PFSK-1 (cell line): ENCODE measurements around the gene SYP.

ENCODE experiments used
- FOXP2 ChIP-seq: optimal IDR thresholded peaks from 2 replicates; pipeline ENCODE3; 2011; ENCODE audit warnings: borderline replicate concordance, control low read depth, inconsistent platforms; ENCODE audit not compliant: insufficient read depth; ENCODE audit errors: extremely low read length, extremely low read depth
- POLR2AphosphoS5 ChIP-seq: IDR thresholded peaks from 2 replicates; pipeline ENCODE4 v1.6.1; 2012; ENCODE audit warnings: low read depth, mild to moderate bottlenecking, control low read depth, low read length, moderate library complexity
- SIN3A ChIP-seq: IDR thresholded peaks from 2 replicates; pipeline ENCODE4 v1.6.1; 2012; ENCODE audit warnings: mild to moderate bottlenecking, low read length, moderate library complexity, borderline replicate concordance; ENCODE audit not compliant: insufficient read depth
- TAF1 ChIP-seq: IDR thresholded peaks from 2 replicates; pipeline ENCODE4 v1.6.1; 2012; ENCODE audit warnings: low read length, control low read depth, borderline replicate concordance; ENCODE audit not compliant: insufficient read depth
- TF ChIP-seq, protein P1 (sequence below), 2 experiments: IDR thresholded peaks; 2 replicates each; pipeline versions ENCODE4 v1.6.1 to v1.8.0; 2011 to 2012; ENCODE audit warnings: low read depth in 2 of 2, low read length in 2 of 2, control low read depth in 1 of 2, inconsistent platforms in 1 of 2, mild to moderate bottlenecking in 1 of 2, moderate library complexity in 1 of 2; ENCODE audit not compliant: insufficient read depth in 1 of 2

The SYP gene

GRCh38 chrX:49171752-49172279 is 28.2 kb downstream of the SYP start, which contains the start of gene PLP2:
PLP2 (plus strand) TSS chrX:49171898; CDS start chrX:49172001, 103 bp downstream.
- TF ChIP-seq TAF1 (no peak), FOXP2 (no peak), SIN3A (no peak), POLR2AphosphoS5 (no peak)
- TF ChIP-seq, protein P1, sequence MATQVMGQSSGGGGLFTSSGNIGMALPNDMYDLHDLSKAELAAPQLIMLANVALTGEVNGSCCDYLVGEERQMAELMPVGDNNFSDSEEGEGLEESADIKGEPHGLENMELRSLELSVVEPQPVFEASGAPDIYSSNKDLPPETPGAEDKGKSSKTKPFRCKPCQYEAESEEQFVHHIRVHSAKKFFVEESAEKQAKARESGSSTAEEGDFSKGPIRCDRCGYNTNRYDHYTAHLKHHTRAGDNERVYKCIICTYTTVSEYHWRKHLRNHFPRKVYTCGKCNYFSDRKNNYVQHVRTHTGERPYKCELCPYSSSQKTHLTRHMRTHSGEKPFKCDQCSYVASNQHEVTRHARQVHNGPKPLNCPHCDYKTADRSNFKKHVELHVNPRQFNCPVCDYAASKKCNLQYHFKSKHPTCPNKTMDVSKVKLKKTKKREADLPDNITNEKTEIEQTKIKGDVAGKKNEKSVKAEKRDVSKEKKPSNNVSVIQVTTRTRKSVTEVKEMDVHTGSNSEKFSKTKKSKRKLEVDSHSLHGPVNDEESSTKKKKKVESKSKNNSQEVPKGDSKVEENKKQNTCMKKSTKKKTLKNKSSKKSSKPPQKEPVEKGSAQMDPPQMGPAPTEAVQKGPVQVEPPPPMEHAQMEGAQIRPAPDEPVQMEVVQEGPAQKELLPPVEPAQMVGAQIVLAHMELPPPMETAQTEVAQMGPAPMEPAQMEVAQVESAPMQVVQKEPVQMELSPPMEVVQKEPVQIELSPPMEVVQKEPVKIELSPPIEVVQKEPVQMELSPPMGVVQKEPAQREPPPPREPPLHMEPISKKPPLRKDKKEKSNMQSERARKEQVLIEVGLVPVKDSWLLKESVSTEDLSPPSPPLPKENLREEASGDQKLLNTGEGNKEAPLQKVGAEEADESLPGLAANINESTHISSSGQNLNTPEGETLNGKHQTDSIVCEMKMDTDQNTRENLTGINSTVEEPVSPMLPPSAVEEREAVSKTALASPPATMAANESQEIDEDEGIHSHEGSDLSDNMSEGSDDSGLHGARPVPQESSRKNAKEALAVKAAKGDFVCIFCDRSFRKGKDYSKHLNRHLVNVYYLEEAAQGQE (IDR thresholded peaks at IDR 0.05; ENCODE audit: insufficient read depth in 1 of 2, low read depth in 2 of 2, low read length in 2 of 2): no peak

GRCh38 chrX:49167740-49168108 is 32.3 kb downstream of the SYP start:
- no peak for TF ChIP-seq POLR2AphosphoS5

- TF ChIP-seq TAF1 (peak; percentile 43; the same call in 1 of the 2 replicates), SIN3A (no peak), POLR2AphosphoS5 (no peak), FOXP2 (peak; percentile 40)
- TF ChIP-seq, protein P1 (IDR thresholded peaks at IDR 0.05; ENCODE audit: insufficient read depth in 1 of 2, low read depth in 2 of 2, low read length in 2 of 2): no peak
Observed at GRCh38 chrX:49166914-49167739, 32.9 kb downstream of the SYP start.

DNA sequence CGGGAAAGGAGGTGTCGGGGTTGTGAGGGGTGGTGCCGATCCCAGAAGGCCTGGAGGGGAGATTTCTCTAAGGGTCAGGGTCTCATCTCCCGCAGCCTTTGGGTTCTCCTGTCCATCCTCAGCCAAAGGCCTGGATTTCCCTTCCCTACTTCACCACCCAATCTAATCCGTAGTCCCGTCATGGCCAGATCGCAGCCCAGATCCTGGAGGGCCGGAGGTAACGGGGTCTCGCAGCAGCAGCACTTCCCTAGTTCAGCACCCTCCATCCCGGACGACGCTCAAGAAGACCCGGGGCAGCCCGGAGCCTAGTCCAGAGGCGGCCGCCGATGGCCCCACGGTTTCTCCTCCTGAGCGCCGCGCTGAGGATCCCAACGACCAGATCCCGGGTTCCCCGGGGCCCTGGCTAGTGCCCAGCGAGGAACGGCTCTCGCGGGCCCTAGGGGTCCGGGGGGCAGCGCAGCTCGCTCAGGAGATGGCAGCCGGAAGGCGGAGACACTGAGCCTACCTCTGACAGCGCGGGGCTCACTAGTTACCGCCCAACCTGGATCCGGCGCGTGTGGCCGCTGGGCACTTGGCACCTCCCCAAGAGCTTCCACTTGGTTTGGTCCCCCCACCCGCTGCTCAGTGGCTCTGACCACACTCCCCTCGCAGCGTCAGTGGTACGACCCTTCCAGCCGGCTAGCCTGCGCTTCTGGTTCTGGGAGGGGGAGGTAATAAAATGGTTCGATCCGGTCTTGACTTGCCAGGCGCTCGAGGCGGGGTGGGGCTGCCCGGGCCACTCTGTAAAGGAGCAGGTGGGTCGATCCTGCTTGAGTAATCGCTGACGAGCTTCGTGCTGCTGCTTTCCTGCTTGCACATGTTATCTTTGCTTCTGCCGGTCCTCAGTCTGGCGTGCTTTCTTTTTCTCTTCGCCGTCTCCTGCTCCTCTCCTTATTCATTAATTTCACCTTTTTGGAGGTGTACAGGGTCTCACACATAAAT is 33.8 kb downstream of the SYP start:
- TF ChIP-seq SIN3A (no peak), FOXP2 (no peak), POLR2AphosphoS5 (no peak), TAF1 (no peak)
- TF ChIP-seq, protein P1 (IDR thresholded peaks at IDR 0.05; ENCODE audit: insufficient read depth in 1 of 2, low read depth in 2 of 2, low read length in 2 of 2): no peak

DNA sequence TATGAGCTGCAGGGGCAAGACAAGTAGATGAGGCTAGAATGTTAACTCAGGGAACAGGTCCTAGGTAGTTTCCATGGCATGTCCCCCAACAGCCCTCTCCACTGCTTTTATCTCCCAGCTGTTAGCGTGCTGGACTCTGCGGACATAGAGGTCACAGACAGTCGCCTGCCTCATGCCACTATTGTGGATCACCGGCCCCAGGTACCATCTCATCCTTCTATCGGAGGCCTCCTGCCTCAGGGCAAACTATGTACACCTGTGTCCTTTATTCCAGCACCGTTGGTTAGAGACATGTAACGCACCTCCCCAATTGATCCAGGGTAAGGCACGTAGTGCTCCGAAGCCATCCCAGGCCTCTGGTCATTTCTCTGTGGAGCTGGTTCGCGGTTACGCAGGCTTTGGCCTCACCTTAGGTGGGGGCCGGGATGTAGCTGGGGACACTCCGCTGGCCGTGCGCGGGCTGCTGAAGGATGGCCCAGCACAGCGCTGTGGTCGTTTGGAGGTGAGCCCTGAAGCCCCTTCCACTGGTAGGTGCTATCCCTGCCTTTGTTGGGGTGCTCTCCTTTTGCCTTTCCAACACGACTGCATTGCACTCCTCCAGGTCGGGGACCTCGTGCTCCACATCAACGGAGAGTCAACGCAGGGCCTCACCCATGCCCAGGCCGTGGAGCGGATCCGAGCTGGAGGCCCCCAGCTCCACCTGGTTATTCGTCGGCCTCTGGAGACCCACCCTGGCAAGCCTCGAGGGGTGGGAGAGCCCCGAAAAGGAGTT is 35.2 kb downstream of the SYP start:
- TF ChIP-seq TAF1 (no peak), SIN3A (no peak), POLR2AphosphoS5 (no peak), FOXP2 (no peak)
- TF ChIP-seq, protein P1 (IDR thresholded peaks at IDR 0.05; ENCODE audit: insufficient read depth in 1 of 2, low read depth in 2 of 2, low read length in 2 of 2): no peak
